HepG2 (cell line): ENCODE data around the gene DGKG. TPM values are rescaled to one million over a fixed set of nuclear protein-coding genes. Genes with fewer than 3 reads are reported as not detected.

ENCODE experiments used
- ASH2L ChIP-seq: fragments of 300-600, 200-600 bp; sonication (generic); IDR thresholded peaks from 2 replicates; pipeline ENCODE4 v1.7.0; 2017; ENCODE audit warnings: low read depth, mild to moderate bottlenecking, moderate library complexity, mixed read lengths, low read length; ENCODE audit not compliant: insufficient read length
- GATAD1 ChIP-seq: IDR thresholded peaks from 2 replicates; pipeline ENCODE4 v1.6.1; 2016; ENCODE audit warnings: missing genetic modification reagents, missing compliant biosample characterization
- JARID2 ChIP-seq: sonication (generic); formaldehyde crosslinking; IDR thresholded peaks from 2 replicates; pipeline ENCODE4 v1.8.1; 2023; ENCODE audit warnings: missing genetic modification reagents, inconsistent platforms; ENCODE audit not compliant: insufficient replicate concordance
- NCOA2 ChIP-seq: sonication (generic); formaldehyde crosslinking; IDR thresholded peaks from 2 replicates; pipeline ENCODE4 v1.8.0; 2022; ENCODE audit warnings: inconsistent platforms
- NR2C2 ChIP-seq: sonication (generic); formaldehyde crosslinking; IDR thresholded peaks from 2 replicates; pipeline ENCODE4 v1.4.0; 2020; ENCODE audit warnings: missing genetic modification reagents, mild to moderate bottlenecking, moderate library complexity, borderline replicate concordance
- SOX5 ChIP-seq: IDR thresholded peaks from 2 replicates; pipeline ENCODE4 v1.6.1; 2016; ENCODE audit warnings: borderline replicate concordance
- TBX3 ChIP-seq: fragments of 450-650 bp; IDR thresholded peaks from 2 replicates; pipeline ENCODE4 v1.6.1; 2017; ENCODE audit warnings: antibody characterized with exemption, mild to moderate bottlenecking, inconsistent platforms, borderline replicate concordance
- ZFYVE20 ChIP-seq: sonication (generic); formaldehyde crosslinking; IDR thresholded peaks from 2 replicates; pipeline ENCODE4 v1.8.0; 2023; ENCODE audit warnings: low read depth, mild to moderate bottlenecking, moderate library complexity, missing genetic modification reagents, borderline replicate concordance
- ZMYM4 ChIP-seq: sonication (generic); formaldehyde crosslinking; IDR thresholded peaks from 2 replicates; pipeline ENCODE4 v1.8.1; 2023; ENCODE audit warnings: mild to moderate bottlenecking, missing genetic modification reagents
- ZNF160 ChIP-seq: sonication (generic); formaldehyde crosslinking; IDR thresholded peaks from 2 replicates; pipeline ENCODE4 v1.8.0; 2022; ENCODE audit warnings: mild to moderate bottlenecking, inconsistent platforms, missing genetic modification reagents
- ZNF83 ChIP-seq: sonication (generic); formaldehyde crosslinking; IDR thresholded peaks from 2 replicates; pipeline ENCODE4 v1.4.0; 2020; ENCODE audit warnings: missing genetic modification reagents, mild to moderate bottlenecking, borderline replicate concordance
- polyA plus RNA-seq, 8 experiments: library from polyadenylated mRNA; depleted of rRNA in 3 of 8; stranded (reverse) in 7 of 8; unstranded in 1 of 8; fragments of >200 nt; fragmentation: Illumina TruSeq in 4 of 8; extraction: Trizol in 4 of 8; gene quantifications; 2 replicates each; pipeline versions ENCODE4 v1.2.1 to v1.2.3, GENCODE V29; 2011 to 2016; ENCODE audit warnings: low read depth in 4 of 8, missing spikeins in 1 of 8, mixed read lengths in 1 of 8; ENCODE audit not compliant: insufficient read depth in 1 of 8
- total RNA-seq, 5 experiments: library from RNA; depleted of rRNA; stranded (reverse); fragments of >200 nt; fragmentation: Illumina TruSeq; extraction: Trizol; gene quantifications; 2 replicates each; pipeline ENCODE4 v1.2.3, GENCODE V29; 2016; ENCODE audit warnings: low read depth in 1 of 5
- TF ChIP-seq, protein P1 (sequence below): sonication (generic); formaldehyde crosslinking; IDR thresholded peaks from 2 replicates; pipeline ENCODE4 v1.8.1; 2023; ENCODE audit warnings: missing genetic modification reagents, mild to moderate bottlenecking, borderline replicate concordance
- TF ChIP-seq, protein P2 (sequence below): sonication (generic); formaldehyde crosslinking; IDR thresholded peaks from 2 replicates; pipeline ENCODE4 v1.5.0; 2020; ENCODE audit warnings: missing genetic modification reagents
- TF ChIP-seq, protein P3 (sequence below), 2 experiments: fragments of 450-650 bp in 1 of 2; sonication (generic) in 1 of 2; formaldehyde crosslinking in 1 of 2; IDR thresholded peaks; 2 replicates each; pipeline versions ENCODE4 v1.6.1 to v1.8.0; 2016 to 2022; ENCODE audit warnings: antibody characterized with exemption in 1 of 2, mild to moderate bottlenecking in 1 of 2, missing genetic modification reagents in 1 of 2
- TF ChIP-seq, protein P4 (sequence below): sonication (generic); formaldehyde crosslinking; IDR thresholded peaks from 2 replicates; pipeline ENCODE4 v1.4.0; 2020; ENCODE audit warnings: mild to moderate bottlenecking, low read depth, missing genetic modification reagents

The DGKG gene
- total and polyA plus RNA-seq, 2 of the 13 experiments (the other 11 are each of a cell fraction or from before 2014, with no cell fraction given), result 3.8 to 6.2 TPM

DNA sequence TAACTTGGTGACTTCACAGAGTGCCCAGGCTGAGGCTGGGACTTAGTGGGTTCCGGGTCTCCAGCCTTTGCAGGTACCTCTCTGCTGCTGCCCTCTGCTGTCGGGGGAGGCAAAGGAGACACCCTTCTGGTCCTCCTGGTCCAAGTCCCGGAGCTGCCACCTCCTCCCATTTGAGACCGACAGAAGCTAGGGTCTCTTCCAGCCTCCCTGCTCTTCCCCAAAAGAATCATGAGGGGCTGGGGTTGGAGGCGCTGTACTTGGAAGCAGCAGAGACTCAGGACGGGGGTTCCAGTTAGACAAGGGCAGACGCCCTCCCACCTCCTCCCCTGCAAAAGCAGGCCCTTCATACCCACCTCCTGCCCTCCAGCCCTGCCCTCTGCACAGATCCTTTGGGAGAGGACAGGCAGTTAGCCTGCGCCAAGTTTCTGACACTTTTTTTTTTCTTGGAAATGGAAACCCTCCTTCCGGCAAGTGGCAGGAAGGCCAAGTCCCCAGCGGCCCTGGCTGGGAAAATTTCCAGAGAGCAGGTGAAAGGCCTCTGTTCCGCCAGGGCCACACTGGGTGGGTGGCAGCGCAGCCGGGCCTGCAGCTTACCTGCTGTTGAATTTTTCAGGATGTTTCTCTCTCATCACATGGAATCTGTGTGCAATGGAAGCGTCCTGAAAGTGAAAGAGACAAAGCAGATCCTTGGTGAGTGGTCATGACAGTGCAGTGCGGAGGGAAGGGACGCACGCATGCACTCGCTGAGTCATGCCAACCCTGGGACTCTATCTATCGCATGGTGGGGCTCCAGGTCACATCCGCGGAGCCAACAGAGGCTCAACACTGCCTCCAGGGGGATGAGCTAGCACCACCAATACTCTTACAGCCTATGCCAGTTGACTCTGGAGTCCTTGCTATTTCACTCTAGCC, 119.9 kb downstream of the DGKG start (continued):
- TF ChIP-seq ASH2L (peak; percentile 36), ZFYVE20 (CRISPR knock-in tag) (no peak), JARID2 (peak; percentile 71), NR2C2 (no peak), NCOA2 (CRISPR knock-in tag) (0 out of 2 replicates have a peak, but pooled peaks have one; percentile 28), TBX3 (no peak), ZNF83 (CRISPR knock-in tag) (no peak), SOX5 (CRISPR knock-in tag) (peak; percentile 59), ZMYM4 (CRISPR knock-in tag) (peak; percentile 56; the same call in 1 of the 2 replicates), ZNF160 (CRISPR knock-in tag) (peak; percentile 49; the same call in 1 of the 2 replicates), GATAD1 (CRISPR knock-in tag) (peak; percentile 50; the same call in 1 of the 2 replicates)
- TF ChIP-seq, protein P1, sequence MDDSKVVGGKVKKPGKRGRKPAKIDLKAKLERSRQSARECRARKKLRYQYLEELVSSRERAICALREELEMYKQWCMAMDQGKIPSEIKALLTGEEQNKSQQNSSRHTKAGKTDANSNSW (CRISPR knock-in tag), result no peak
- TF ChIP-seq, protein P2, sequence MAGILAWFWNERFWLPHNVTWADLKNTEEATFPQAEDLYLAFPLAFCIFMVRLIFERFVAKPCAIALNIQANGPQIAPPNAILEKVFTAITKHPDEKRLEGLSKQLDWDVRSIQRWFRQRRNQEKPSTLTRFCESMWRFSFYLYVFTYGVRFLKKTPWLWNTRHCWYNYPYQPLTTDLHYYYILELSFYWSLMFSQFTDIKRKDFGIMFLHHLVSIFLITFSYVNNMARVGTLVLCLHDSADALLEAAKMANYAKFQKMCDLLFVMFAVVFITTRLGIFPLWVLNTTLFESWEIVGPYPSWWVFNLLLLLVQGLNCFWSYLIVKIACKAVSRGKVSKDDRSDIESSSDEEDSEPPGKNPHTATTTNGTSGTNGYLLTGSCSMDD, result no peak
- TF ChIP-seq, protein P3, sequence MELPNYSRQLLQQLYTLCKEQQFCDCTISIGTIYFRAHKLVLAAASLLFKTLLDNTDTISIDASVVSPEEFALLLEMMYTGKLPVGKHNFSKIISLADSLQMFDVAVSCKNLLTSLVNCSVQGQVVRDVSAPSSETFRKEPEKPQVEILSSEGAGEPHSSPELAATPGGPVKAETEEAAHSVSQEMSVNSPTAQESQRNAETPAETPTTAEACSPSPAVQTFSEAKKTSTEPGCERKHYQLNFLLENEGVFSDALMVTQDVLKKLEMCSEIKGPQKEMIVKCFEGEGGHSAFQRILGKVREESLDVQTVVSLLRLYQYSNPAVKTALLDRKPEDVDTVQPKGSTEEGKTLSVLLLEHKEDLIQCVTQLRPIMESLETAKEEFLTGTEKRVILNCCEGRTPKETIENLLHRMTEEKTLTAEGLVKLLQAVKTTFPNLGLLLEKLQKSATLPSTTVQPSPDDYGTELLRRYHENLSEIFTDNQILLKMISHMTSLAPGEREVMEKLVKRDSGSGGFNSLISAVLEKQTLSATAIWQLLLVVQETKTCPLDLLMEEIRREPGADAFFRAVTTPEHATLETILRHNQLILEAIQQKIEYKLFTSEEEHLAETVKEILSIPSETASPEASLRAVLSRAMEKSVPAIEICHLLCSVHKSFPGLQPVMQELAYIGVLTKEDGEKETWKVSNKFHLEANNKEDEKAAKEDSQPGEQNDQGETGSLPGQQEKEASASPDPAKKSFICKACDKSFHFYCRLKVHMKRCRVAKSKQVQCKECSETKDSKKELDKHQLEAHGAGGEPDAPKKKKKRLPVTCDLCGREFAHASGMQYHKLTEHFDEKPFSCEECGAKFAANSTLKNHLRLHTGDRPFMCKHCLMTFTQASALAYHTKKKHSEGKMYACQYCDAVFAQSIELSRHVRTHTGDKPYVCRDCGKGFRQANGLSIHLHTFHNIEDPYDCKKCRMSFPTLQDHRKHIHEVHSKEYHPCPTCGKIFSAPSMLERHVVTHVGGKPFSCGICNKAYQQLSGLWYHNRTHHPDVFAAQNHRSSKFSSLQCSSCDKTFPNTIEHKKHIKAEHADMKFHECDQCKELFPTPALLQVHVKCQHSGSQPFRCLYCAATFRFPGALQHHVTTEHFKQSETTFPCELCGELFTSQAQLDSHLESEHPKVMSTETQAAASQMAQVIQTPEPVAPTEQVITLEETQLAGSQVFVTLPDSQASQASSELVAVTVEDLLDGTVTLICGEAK (IDR thresholded peaks at IDR 0.05), result no peak
- TF ChIP-seq, protein P3 (CRISPR knock-in tag; IDR thresholded peaks at IDR 0.05), result no peak; the same call in 1 of the 2 replicates
- TF ChIP-seq, protein P4, sequence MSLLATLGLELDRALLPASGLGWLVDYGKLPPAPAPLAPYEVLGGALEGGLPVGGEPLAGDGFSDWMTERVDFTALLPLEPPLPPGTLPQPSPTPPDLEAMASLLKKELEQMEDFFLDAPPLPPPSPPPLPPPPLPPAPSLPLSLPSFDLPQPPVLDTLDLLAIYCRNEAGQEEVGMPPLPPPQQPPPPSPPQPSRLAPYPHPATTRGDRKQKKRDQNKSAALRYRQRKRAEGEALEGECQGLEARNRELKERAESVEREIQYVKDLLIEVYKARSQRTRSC (CRISPR knock-in tag), result no peak
